ENCODE measurements around the gene SHROOM4. TPM values are rescaled to one million over a fixed set of nuclear protein-coding genes. Genes with fewer than 3 reads are reported as not detected.

SHROOM4 gene
- total RNA-seq, 2 experiments from 2014 or later = not detected

- Mint-ChIP-seq H3K4me3 (no peak overlapping the region), H3K27me3 (no peaks in the 10 kb centered on the region), H3K4me1 (ENCODE audit: low read depth) (no peaks in the 10 kb centered on the region), H3K27ac (no peak overlapping the region), H3K36me3 (ENCODE audit: low read depth) (no peaks in the 10 kb centered on the region), H3K9me3 (no peaks in the 10 kb centered on the region)
- Histone ChIP-seq H3K9me3 (ENCODE audit: control insufficient read depth in 1 of 2, insufficient read depth in 1 of 2, low read length in 2 of 2) (no peaks in the 10 kb centered on the region), H3K36me3 (ENCODE audit: insufficient read depth, low read length) (no peaks in the 10 kb centered on the region), H3K27me3 (ENCODE audit: control insufficient read depth in 1 of 2, insufficient read depth in 2 of 2, low read length in 2 of 2) (no peaks in the 10 kb centered on the region), H3K4me1 (ENCODE audit: insufficient read depth, low read length) (no peaks in the 10 kb centered on the region), H3K27ac (ENCODE audit: low read depth in 1 of 2, low read length in 2 of 2) (no peak overlapping the region), H3K4me3 (ENCODE audit: low read length) (no peak overlapping the region)
- POLR2A ChIA-PET = no interaction called here
- ATAC-seq (ENCODE audit: poor library complexity) (no peak), DNase-seq (no peak)
- TF ChIP-seq CTCF (IDR thresholded peaks at IDR 0.05) = no peak
- intact Hi-C loops (cut with DNase I, micrococcal nuclease) = no loop called here
- CTCF ChIA-PET = no interaction called here
These were observed 94.4 kb downstream of the SHROOM4 start for GRCh38 chrX:50719614-50720013.

GRCh38 chrX:50718776-50719175, 95.2 kb downstream of the SHROOM4 start:
- H3K4me1 Mint-ChIP-seq (ENCODE audit: low read depth) = no peaks in the 10 kb centered on the region
- no peak for TF ChIP-seq CTCF (IDR thresholded peaks at IDR 0.05)
- Histone ChIP-seq H3K36me3 (ENCODE audit: insufficient read depth, low read length) (no peaks in the 10 kb centered on the region), H3K27ac (ENCODE audit: low read depth in 1 of 2, low read length in 2 of 2) (no peak overlapping the region), H3K9me3 (ENCODE audit: control insufficient read depth in 1 of 2, insufficient read depth in 1 of 2, low read length in 2 of 2) (no peaks in the 10 kb centered on the region), H3K4me3 (ENCODE audit: low read length) (no peak overlapping the region), H3K4me1 (ENCODE audit: insufficient read depth, low read length) (no peaks in the 10 kb centered on the region), H3K27me3 (ENCODE audit: control insufficient read depth in 1 of 2, insufficient read depth in 2 of 2, low read length in 2 of 2) (no peaks in the 10 kb centered on the region)
- DNase-seq = no peak
- intact Hi-C loops (cut with DNase I, micrococcal nuclease) = no loop called here
- no peaks in the 10 kb centered on the region for H3K9me3 Mint-ChIP-seq
- no peak for ATAC-seq (ENCODE audit: poor library complexity)
- CTCF ChIA-PET = no interaction called here
- H3K27me3 Mint-ChIP-seq = no peaks in the 10 kb centered on the region
- H3K27ac Mint-ChIP-seq = no peak overlapping the region
- H3K4me3 Mint-ChIP-seq = no peak overlapping the region
- H3K36me3 Mint-ChIP-seq (ENCODE audit: low read depth) = no peaks in the 10 kb centered on the region
- POLR2A ChIA-PET = no interaction called here

GRCh38 chrX:50716706-50717105, 97.3 kb downstream of the SHROOM4 start:
- ChIA-PET POLR2A (no interaction called here), CTCF (no interaction called here)
- no peak for TF ChIP-seq CTCF (IDR thresholded peaks at IDR 0.05)
- Histone ChIP-seq H3K36me3 (ENCODE audit: insufficient read depth, low read length) (no peaks in the 10 kb centered on the region), H3K27ac (ENCODE audit: low read depth in 1 of 2, low read length in 2 of 2) (no peak overlapping the region), H3K4me3 (ENCODE audit: low read length) (no peak overlapping the region), H3K27me3 (ENCODE audit: control insufficient read depth in 1 of 2, insufficient read depth in 2 of 2, low read length in 2 of 2) (no peaks in the 10 kb centered on the region), H3K9me3 (ENCODE audit: control insufficient read depth in 1 of 2, insufficient read depth in 1 of 2, low read length in 2 of 2) (no peaks in the 10 kb centered on the region), H3K4me1 (ENCODE audit: insufficient read depth, low read length) (no peaks in the 10 kb centered on the region)
- intact Hi-C loops (cut with DNase I, micrococcal nuclease) = no loop called here
- Mint-ChIP-seq H3K4me1 (ENCODE audit: low read depth) (no peaks in the 10 kb centered on the region), H3K27me3 (no peaks in the 10 kb centered on the region), H3K36me3 (ENCODE audit: low read depth) (no peaks in the 10 kb centered on the region), H3K4me3 (no peak overlapping the region), H3K27ac (no peak overlapping the region), H3K9me3 (no peaks in the 10 kb centered on the region)
- ATAC-seq (ENCODE audit: poor library complexity) = no peak
- no peak for DNase-seq

All from CD4-positive, alpha-beta T cell (primary cell).